K562 (cell line): ENCODE measurements around the gene GNAS-AS1. TPM values are rescaled to one million over a fixed set of nuclear protein-coding genes. Genes with fewer than 3 reads are reported as not detected.

ENCODE experiments used
- ATAC-seq: fragments of 200-7000 bp; cut with Tn5 transposase; 3 replicates; pipeline ENCODE4 v1.9.1; 2020; ENCODE audit warnings: moderate library complexity
- BruUV-seq: library from RNA; stranded (reverse); fragments of 400-500 nt; replicated peaks from 2 replicates; lab custom pipeline; 2021; lab: Mats Ljungman, UMichigan
- CTCF ChIA-PET: fragments of 300-600 bp; formaldehyde crosslinking; extraction: SDS; loops from one replicate; lab custom pipeline; 2021; ENCODE audit warnings: low intra/inter-chr PET ratio; lab: Yijun Ruan, JAX
- POLR2A ChIA-PET: fragments of 300-600, 350-650 bp; sonication (Branson Sonifier 250); formaldehyde crosslinking; extraction: SDS; loops from one replicate; lab custom pipeline; 2021; ENCODE audit warnings: antibody characterized with exemption, inconsistent platforms; lab: Yijun Ruan, JAX
- DNase-seq, 4 experiments: peaks; one replicate each; pipeline versions ENCODE4 v3.0.0 to v3.0.0-alpha.2; 2011 to 2018; ENCODE audit warnings: low spot score in 3 of 4, mixed read lengths in 3 of 4; ENCODE audit errors: extremely low read depth in 1 of 4
- FAIRE-seq: peaks from 2 replicates; lab custom pipeline; 2011; peaks lifted over from hg19 to GRCh38; lab: Jason Lieb, UNC
- H2AFZ ChIP-seq: 2 replicates; pipeline ENCODE4 v1.6.0; 2011; ENCODE audit warnings: low read depth, low read length, control low read depth, inconsistent platforms
- H3K27ac ChIP-seq: fragments of 200-600 bp; 3 replicates; pipeline ENCODE4 v1.8.0; 2011; ENCODE audit warnings: low read depth, mild to moderate bottlenecking, control low read depth, inconsistent platforms, low read length, moderate library complexity, mixed read lengths; ENCODE audit errors: extremely low read depth
- H3K27me3 ChIP-seq, 2 experiments: fragments of 300-600 bp in 1 of 2; 2 replicates in 1 of 2; 3 replicates in 1 of 2; pipeline versions ENCODE4 v1.6.0 to v1.8.0; 2011; ENCODE audit warnings: inconsistent platforms in 2 of 2, low read length in 2 of 2, mild to moderate bottlenecking in 1 of 2, mixed read lengths in 1 of 2, moderate library complexity in 1 of 2; ENCODE audit not compliant: control insufficient read depth in 2 of 2, insufficient read depth in 2 of 2
- H3K36me3 ChIP-seq: fragments of 300-600 bp; 3 replicates; pipeline ENCODE4 v1.8.0; 2011; ENCODE audit warnings: mild to moderate bottlenecking, low read length, inconsistent platforms; ENCODE audit not compliant: control insufficient read depth, insufficient read depth
- H3K4me1 ChIP-seq, 2 experiments: fragments of 200-600 bp in 1 of 2; replicated peaks in 1 of 2; 2 replicates in 1 of 2; 3 replicates in 1 of 2; pipeline versions ENCODE4 v1.5.1 to v1.8.0; 2011; ENCODE audit warnings: inconsistent platforms in 2 of 2, low read length in 2 of 2, mild to moderate bottlenecking in 1 of 2, mixed read lengths in 1 of 2, moderate library complexity in 1 of 2; ENCODE audit not compliant: control insufficient read depth in 2 of 2, insufficient read depth in 2 of 2
- H3K4me2 ChIP-seq: 2 replicates; pipeline ENCODE4 v1.6.1; 2011; ENCODE audit warnings: low read length, control low read depth, inconsistent platforms, mixed read lengths; ENCODE audit not compliant: insufficient read depth
- H3K4me3 ChIP-seq: fragments of 200-600 bp; sonication (generic), shearing (Covaris generic); 2 replicates; pipeline ENCODE4 v1.5.1; 2016; ENCODE audit warnings: control low read depth, inconsistent platforms
- H3K79me2 ChIP-seq: fragments of 200-600 bp; 3 replicates; pipeline ENCODE4 v1.8.0; 2011; ENCODE audit warnings: low read length, inconsistent platforms; ENCODE audit not compliant: control insufficient read depth, insufficient read depth
- H3K9ac ChIP-seq, 2 experiments: 2 replicates each; pipeline versions ENCODE4 v1.6.0 to v1.6.1; 2011; ENCODE audit warnings: low read depth in 2 of 2, low read length in 2 of 2, control low read depth in 1 of 2, inconsistent platforms in 1 of 2, mild to moderate bottlenecking in 1 of 2, mixed read lengths in 1 of 2; ENCODE audit not compliant: insufficient read depth in 1 of 2
- H3K9me1 ChIP-seq: one replicate; pipeline ENCODE4 v1.6.0; 2011; ENCODE audit warnings: inconsistent platforms, mild to moderate bottlenecking, low read length, moderate library complexity; ENCODE audit not compliant: control insufficient read depth, insufficient read depth
- H3K9me3 ChIP-seq: replicated peaks from 2 replicates; pipeline ENCODE4 v1.5.1; 2011; ENCODE audit warnings: low read depth, low read length, inconsistent platforms; ENCODE audit not compliant: control insufficient read depth, insufficient read depth
- H4K20me1 ChIP-seq: replicated peaks from 2 replicates; pipeline ENCODE4 v1.6.1; 2011; ENCODE audit warnings: low read length, inconsistent platforms, mixed read lengths; ENCODE audit not compliant: control insufficient read depth, insufficient read depth
- BCLAF1 ChIP-seq, 2 experiments: fragments of 450-650 bp in 1 of 2; IDR thresholded peaks; 2 replicates each; pipeline ENCODE4 v1.6.1; 2011 to 2017; ENCODE audit warnings: low read depth in 2 of 2, antibody characterized with exemption in 1 of 2, borderline replicate concordance in 1 of 2, low read length in 1 of 2, mild to moderate bottlenecking in 1 of 2, mixed read lengths in 1 of 2; ENCODE audit not compliant: control insufficient read depth in 1 of 2
- WGBS: fragments of 100-300 bp; shearing (Covaris generic); methylation state at CpG from one replicate; pipeline ENCODE4 v1.1.6; 2016; ENCODE audit warnings: low coverage, mixed read lengths; ENCODE audit not compliant: insufficient coverage; ENCODE audit errors: missing lambda C conversion rate; 5-methylcytosine and 5-hydroxymethylcytosine counted together
- in situ Hi-C: fragments of 300-500 bp; cut with MboI; formaldehyde crosslinking; loops from 4 replicates; pipeline ENCODE4 v1.15.0; 2018; ENCODE audit warnings: inconsistent platforms, mixed read lengths
- intact Hi-C: fragments of 100-400 bp; cut with micrococcal nuclease; formaldehyde crosslinking; loops from 2 replicates; pipeline ENCODE4 v1.14.2; 2022
- polyA plus RNA-seq, 8 experiments: library from polyadenylated mRNA; depleted of rRNA in 4 of 8; stranded (reverse) in 5 of 8; unstranded in 3 of 8; fragments of >200 nt; fragmentation: Nextera tagmentation in 2 of 8; fragmentation: Illumina TruSeq in 1 of 8; extraction: Ambion mirVana in 2 of 8; extraction: Trizol in 1 of 8; gene quantifications; 2 replicates each; pipeline versions ENCODE4 v1.2.1 to v1.2.3, GENCODE V29; 2011 to 2014; ENCODE audit warnings: inconsistent platforms in 1 of 8, missing spikeins in 1 of 8
- total RNA-seq, 7 experiments: library from RNA; depleted of rRNA in 6 of 7; stranded (reverse); fragments of >200 nt in 6 of 7; fragmentation: Illumina TruSeq in 2 of 7; extraction: Trizol in 2 of 7; gene quantifications; 2 replicates each; pipeline versions ENCODE4 v1.2.1 to v1.2.3, GENCODE V29; 2011 to 2021; ENCODE audit warnings: low replicate concordance in 1 of 7
- TF ChIP-seq, protein P1 (sequence below): fragments of 250-450 bp; sonication (Bioruptor Pico); IDR thresholded peaks from 2 replicates; pipeline ENCODE4 v1.8.0; 2022; ENCODE audit warnings: inconsistent platforms, mild to moderate bottlenecking, moderate library complexity, borderline replicate concordance
- TF ChIP-seq, protein P2 (sequence below): sonication (generic); formaldehyde crosslinking; IDR thresholded peaks from 2 replicates; pipeline ENCODE4 v1.8.0; 2022; ENCODE audit warnings: mild to moderate bottlenecking, missing genetic modification reagents
- TF ChIP-seq, protein P3 (sequence below), 3 experiments: fragments of 200-800 bp in 1 of 3; sonication (Bioruptor generic) in 1 of 3; sonication (generic) in 1 of 3; formaldehyde crosslinking in 1 of 3; IDR thresholded peaks; 2 replicates each; pipeline versions ENCODE4 v1.6.1 to v1.8.0; 2016 to 2022; ENCODE audit warnings: mild to moderate bottlenecking in 2 of 3, missing compliant biosample characterization in 2 of 3, missing genetic modification characterization in 2 of 3, missing genetic modification reagents in 1 of 3

Gene GNAS-AS1
- total and polyA plus RNA-seq, 9 of the 15 experiments (the other 6 are each of a cell fraction or from before 2014, with no cell fraction given), result 0.04 to 2.5 (median 0.25) TPM

- no peak for TF ChIP-seq BCLAF1 (IDR thresholded peaks at IDR 0.05; ENCODE audit: borderline replicate concordance in 1 of 2, control insufficient read depth in 1 of 2, low read depth in 2 of 2, low read length in 1 of 2)
- TF ChIP-seq, protein P1, sequence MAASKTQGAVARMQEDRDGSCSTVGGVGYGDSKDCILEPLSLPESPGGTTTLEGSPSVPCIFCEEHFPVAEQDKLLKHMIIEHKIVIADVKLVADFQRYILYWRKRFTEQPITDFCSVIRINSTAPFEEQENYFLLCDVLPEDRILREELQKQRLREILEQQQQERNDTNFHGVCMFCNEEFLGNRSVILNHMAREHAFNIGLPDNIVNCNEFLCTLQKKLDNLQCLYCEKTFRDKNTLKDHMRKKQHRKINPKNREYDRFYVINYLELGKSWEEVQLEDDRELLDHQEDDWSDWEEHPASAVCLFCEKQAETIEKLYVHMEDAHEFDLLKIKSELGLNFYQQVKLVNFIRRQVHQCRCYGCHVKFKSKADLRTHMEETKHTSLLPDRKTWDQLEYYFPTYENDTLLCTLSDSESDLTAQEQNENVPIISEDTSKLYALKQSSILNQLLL (CRISPR knock-in tag), result no peak
Measured at GRCh38 chr20:58877050-58877975, 26.6 kb upstream of the GNAS-AS1 start (continued).

GRCh38 chr20:58876437-58876836 lies 25.7 kb upstream of the GNAS-AS1 start:
- 47% methylated on average over 7 of the region's 7 CpGs for WGBS
- H4K20me1 ChIP-seq, result no peaks in the 10 kb centered on the region
- CTCF ChIA-PET, result no interaction called here
- peaks cover 0 to 8% of the 10 kb centered on the region in 2 experiments; a peak in 3 of 5 replicates for H3K4me1 ChIP-seq
- H2AFZ ChIP-seq, result peak overlapping the region; percentile 47
- no peak overlapping the region for H3K4me3 ChIP-seq
- no peaks in the 10 kb centered on the region for H3K79me2 ChIP-seq
- in situ Hi-C loops (no loop called here), intact Hi-C loops (no loop called here)
- no peaks in the 10 kb centered on the region for H3K9me1 ChIP-seq
- DNase-seq (no peak), ATAC-seq (no peak), FAIRE-seq (no peak)
- BruUV-seq, result no TSS peak
- H3K9ac ChIP-seq, result no peak overlapping the region
- TF ChIP-seq, protein P2, sequence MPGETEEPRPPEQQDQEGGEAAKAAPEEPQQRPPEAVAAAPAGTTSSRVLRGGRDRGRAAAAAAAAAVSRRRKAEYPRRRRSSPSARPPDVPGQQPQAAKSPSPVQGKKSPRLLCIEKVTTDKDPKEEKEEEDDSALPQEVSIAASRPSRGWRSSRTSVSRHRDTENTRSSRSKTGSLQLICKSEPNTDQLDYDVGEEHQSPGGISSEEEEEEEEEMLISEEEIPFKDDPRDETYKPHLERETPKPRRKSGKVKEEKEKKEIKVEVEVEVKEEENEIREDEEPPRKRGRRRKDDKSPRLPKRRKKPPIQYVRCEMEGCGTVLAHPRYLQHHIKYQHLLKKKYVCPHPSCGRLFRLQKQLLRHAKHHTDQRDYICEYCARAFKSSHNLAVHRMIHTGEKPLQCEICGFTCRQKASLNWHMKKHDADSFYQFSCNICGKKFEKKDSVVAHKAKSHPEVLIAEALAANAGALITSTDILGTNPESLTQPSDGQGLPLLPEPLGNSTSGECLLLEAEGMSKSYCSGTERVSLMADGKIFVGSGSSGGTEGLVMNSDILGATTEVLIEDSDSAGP (CRISPR knock-in tag), result no peak
- TF ChIP-seq, protein P3, sequence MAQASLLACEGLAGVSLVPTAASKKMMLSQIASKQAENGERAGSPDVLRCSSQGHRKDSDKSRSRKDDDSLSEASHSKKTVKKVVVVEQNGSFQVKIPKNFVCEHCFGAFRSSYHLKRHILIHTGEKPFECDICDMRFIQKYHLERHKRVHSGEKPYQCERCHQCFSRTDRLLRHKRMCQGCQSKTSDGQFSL (CRISPR knock-in tag; IDR thresholded peaks at IDR 0.05), result peak; percentile 39; the same call in 1 of the 2 replicates
- TF ChIP-seq, protein P3 (tag; IDR thresholded peaks at IDR 0.05), result no peak
- H3K9me3 ChIP-seq, result no peaks in the 10 kb centered on the region
- POLR2A ChIA-PET, result interaction anchor here (0.7 to 1.5 kb wide), 3 partner anchors 8 to 13 kb away, joined by 4 read pairs; no protein-coding TSS in a partner anchor
- H3K27me3 ChIP-seq, result no peaks in the 10 kb centered on the region
- H3K27ac ChIP-seq, result no peak overlapping the region
- H3K4me2 ChIP-seq, result peak overlapping the region; percentile 3; the same call in 1 of the 2 replicates
- no peaks in the 10 kb centered on the region for H3K36me3 ChIP-seq
